Measurements from ENCODE around the gene TIMM8B. TPM values are rescaled to one million over a fixed set of nuclear protein-coding genes. Genes with fewer than 3 reads are reported as not detected.

TIMM8B gene
- total RNA-seq, 1 experiment from 2014 or later = 62.1 TPM

GRCh38 chr11:112050721-112051120 lies 35.8 kb downstream of the TIMM8B start:
- Histone ChIP-seq H3K4me1 (ENCODE audit: control insufficient read depth in 1 of 2, insufficient read depth in 2 of 2, low read length in 2 of 2) (peaks cover 6 to 15% of the 10 kb centered on the region in 2 experiments; a peak in 3 of 4 replicates), H3K79me2 (ENCODE audit: insufficient read depth, low read length) (peaks cover 27% of the 10 kb centered on the region), H4K20me1 (ENCODE audit: insufficient read depth) (no peaks in the 10 kb centered on the region), H2AFZ (ENCODE audit: low read depth, low read length, poor library complexity, severe bottlenecking) (no peak overlapping the region), H3K9me2 (ENCODE audit: insufficient read depth) (no peaks in the 10 kb centered on the region), H3K27ac (ENCODE audit: low read depth, low read length) (no peak overlapping the region), H3K9ac (ENCODE audit: low read length) (no peak overlapping the region), H3K9me3 (ENCODE audit: control insufficient read depth in 1 of 2, insufficient read depth in 1 of 2, low read depth in 1 of 2, low read length in 2 of 2) (no peaks in the 10 kb centered on the region), H3K27me3 (ENCODE audit: insufficient read depth, low read length) (no peaks in the 10 kb centered on the region), H3K4me3 (replicated peaks in 1 of 2; ENCODE audit: low read depth in 1 of 2, low read length in 2 of 2) (no peak overlapping the region), H3K36me3 (ENCODE audit: control insufficient read depth in 1 of 2, insufficient read depth in 2 of 2, low read length in 2 of 2) (peaks cover 22 to 38% of the 10 kb centered on the region in 2 experiments; a peak in 2 of 4 replicates), H3K4me2 (ENCODE audit: low read length) (no peak overlapping the region)
- intact Hi-C loops (cut with micrococcal nuclease) = no loop called here
- TF ChIP-seq ZBTB33 (IDR thresholded peaks at IDR 0.05; ENCODE audit: extremely low read depth, insufficient replicate concordance, low read length) (no peak), SRF (IDR thresholded peaks at IDR 0.05; ENCODE audit: low read depth) (no peak), CTCF (IDR thresholded peaks at IDR 0.05 in 2 of 3, conservative IDR thresholded peaks at IDR 0.05 in 1 of 3; ENCODE audit: borderline replicate concordance in 1 of 3, insufficient read depth in 1 of 3, low read depth in 2 of 3, low read length in 2 of 3) (no peak), ZFX (IDR thresholded peaks at IDR 0.05) (no peak), RAD21 (IDR thresholded peaks at IDR 0.05; ENCODE audit: low read depth) (no peak), CEBPB (IDR thresholded peaks at IDR 0.05; ENCODE audit: low read depth) (no peak), MAX (IDR thresholded peaks at IDR 0.05) (no peak), ZNF274 (IDR thresholded peaks at IDR 0.05; ENCODE audit: low read depth, low read length) (no peak)
- ChIA-PET RAD21 (ENCODE audit: low non-redundant PET in 1 of 2, low total read pairs in 2 of 2, uncharacterized antibody in 2 of 2, unreplicated experiment in 2 of 2) (no interaction called here), CTCF (no interaction called here), POLR2A (interaction anchor here (0.8 kb wide), 1 partner anchor 9 kb away, joined by 5 read pairs; no protein-coding TSS in a partner anchor)
- ATAC-seq (no peak), DNase-seq (ENCODE audit: low read depth, low spot score) (no peak)
- BruUV-seq (replicated peaks) = no TSS peak

Data from HCT116 (cell line).